ENCODE measurements around the gene PDGFRB.

The PDGFRB gene

DNA sequence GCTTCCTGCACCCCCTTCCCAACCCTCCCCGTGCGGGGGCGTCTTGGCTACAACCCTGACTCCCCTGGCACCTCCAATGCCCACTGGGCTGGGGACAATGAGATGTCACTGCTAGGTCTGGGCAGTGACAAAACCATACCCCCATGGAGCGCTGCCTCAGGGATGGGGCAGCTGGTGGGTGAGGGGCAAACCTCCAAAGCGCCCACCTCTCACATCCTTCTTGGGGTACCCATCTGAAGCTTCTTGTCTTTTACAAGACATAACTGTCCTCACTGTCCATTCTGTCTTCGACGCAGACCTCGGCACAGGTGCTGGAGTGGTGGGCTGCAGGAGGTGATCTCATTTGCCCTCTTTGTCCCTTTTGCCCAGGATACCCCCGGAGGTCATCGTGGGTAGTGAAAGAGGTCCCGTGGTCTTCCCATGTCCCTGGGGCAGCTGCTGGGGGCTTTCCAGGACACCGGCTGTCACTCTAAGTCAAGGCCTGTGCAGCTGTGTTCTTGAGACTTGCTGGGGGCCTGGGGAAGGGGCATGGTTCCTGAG is 41.5 kb downstream of the PDGFRB start:
- no peaks in the 10 kb centered on the region for H3K9me3 ChIP-seq (ENCODE audit: control insufficient read depth, insufficient read depth, low read length)
- no peaks in the 10 kb centered on the region for H3K36me3 ChIP-seq (ENCODE audit: control insufficient read depth, insufficient read depth, low read length)
- H3K9ac ChIP-seq (ENCODE audit: low read depth, low read length) = no peak overlapping the region
- H3K4me3 ChIP-seq (ENCODE audit: low read depth, low read length) = no peak overlapping the region
- H3K4me1 ChIP-seq (ENCODE audit: control insufficient read depth, insufficient read depth, low read length) = no peaks in the 10 kb centered on the region
- peaks cover 4% of the 10 kb centered on the region for H3K27me3 ChIP-seq (ENCODE audit: control insufficient read depth, insufficient read depth, low read length)

DNA sequence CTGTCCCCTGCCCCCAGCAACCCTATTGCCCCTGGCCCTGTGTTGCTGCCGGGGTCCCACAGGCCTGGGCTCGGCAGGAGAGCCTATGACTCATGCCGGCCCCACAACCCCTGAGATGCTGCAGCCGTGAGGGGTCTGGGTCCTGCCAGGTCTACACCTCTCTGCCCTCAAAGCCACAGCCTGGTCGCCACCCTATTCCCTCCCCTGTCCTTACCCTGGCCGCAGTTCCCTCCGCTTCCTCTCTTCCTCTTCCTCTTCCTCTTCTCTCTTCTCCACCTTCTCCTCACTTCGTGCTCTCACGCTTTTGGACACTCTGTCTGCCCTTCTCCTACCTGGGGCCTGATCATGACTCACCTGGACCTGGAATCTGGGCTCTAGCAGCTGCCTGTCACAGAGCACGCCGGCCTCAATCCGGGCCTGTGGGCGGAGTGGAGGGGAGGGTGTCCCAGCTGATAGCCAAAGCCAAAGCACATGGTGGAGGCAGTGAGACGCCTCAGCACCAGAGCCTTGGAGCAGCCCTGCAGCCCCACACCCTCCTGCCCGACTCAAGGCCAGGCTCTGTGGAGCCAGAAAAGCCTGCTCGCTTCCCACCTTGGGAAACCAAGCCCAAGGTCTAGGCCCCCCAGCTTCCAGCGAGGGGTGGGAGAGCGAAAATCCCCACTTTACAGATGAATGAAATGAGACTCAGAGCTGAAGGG is 42.4 kb downstream of the PDGFRB start:
- Histone ChIP-seq H3K27me3 (ENCODE audit: control insufficient read depth, insufficient read depth, low read length) (no peaks in the 10 kb centered on the region), H3K4me1 (ENCODE audit: control insufficient read depth, insufficient read depth, low read length) (no peaks in the 10 kb centered on the region), H3K36me3 (ENCODE audit: control insufficient read depth, insufficient read depth, low read length) (no peaks in the 10 kb centered on the region), H3K9me3 (ENCODE audit: control insufficient read depth, insufficient read depth, low read length) (no peaks in the 10 kb centered on the region), H3K9ac (ENCODE audit: low read depth, low read length) (no peak overlapping the region), H3K4me3 (ENCODE audit: low read depth, low read length) (no peak overlapping the region)

DNA sequence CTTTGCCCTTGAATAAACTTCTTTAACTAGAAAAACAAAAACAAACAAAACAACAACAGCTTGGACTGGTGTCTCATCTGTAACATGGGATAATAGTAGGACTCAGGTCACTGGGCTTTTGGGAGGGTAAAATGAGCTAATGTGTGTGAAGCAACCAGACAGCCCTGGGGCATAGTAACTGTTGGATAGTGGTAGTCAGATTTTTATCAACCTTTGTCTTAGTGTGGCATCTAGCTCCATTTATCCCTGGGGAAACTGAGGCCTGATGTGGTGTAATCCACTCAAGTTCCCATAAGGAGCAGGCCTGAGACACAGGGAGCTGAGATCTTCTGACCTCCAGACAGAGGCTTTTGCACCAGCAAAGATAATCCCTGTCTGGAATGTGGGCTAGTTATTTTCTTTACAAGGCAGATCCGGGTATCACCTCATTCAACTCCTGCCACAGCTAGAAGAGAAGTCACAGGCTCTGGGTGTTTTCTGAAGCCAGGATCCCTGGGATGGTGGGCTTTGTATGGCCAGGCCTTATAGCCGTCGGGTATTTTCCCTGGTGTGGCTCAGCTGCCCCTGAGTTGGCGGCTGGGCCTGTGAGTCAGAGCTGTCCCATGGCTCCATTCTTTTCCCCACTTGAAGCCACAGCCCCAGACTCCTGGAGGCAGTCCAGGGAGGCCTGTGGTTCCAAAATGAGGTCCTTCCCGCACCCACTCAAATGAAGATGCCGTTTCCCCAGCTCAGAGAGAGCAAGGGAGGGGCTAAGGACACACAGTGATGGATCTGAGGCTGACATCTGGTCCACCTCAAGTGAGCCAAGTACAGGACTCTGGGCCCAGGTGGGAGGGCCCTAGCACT is 43.2 kb downstream of the PDGFRB start:
- Histone ChIP-seq H3K9me3 (ENCODE audit: control insufficient read depth, insufficient read depth, low read length) (no peaks in the 10 kb centered on the region), H3K36me3 (ENCODE audit: control insufficient read depth, insufficient read depth, low read length) (no peaks in the 10 kb centered on the region), H3K4me3 (ENCODE audit: low read depth, low read length) (no peak overlapping the region), H3K27me3 (ENCODE audit: control insufficient read depth, insufficient read depth, low read length) (no peaks in the 10 kb centered on the region), H3K9ac (ENCODE audit: low read depth, low read length) (no peak overlapping the region), H3K4me1 (ENCODE audit: control insufficient read depth, insufficient read depth, low read length) (no peaks in the 10 kb centered on the region)

DNA sequence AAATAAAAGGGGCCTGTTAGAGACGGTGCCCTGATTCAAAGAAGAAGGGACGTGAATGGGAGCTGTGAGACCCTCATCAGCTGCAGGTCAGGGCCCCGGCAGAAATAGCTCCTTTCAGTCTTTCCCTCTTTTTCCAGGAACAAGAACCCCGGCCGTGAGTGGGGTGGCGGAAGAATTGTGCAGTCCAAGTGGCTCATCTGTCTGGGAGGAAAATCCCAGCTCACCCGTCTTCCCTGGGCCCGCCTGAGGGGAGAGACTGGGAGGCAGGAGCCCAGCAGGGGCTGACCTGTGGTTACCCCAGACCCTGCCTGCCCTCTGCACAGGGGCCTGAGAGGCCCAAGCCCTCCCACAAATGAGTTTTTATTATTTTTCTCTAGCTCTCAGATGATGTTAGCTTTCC is 44.5 kb downstream of the PDGFRB start:
- Histone ChIP-seq H3K9me3 (ENCODE audit: control insufficient read depth, insufficient read depth, low read length) (no peaks in the 10 kb centered on the region), H3K4me3 (ENCODE audit: low read depth, low read length) (no peak overlapping the region), H3K36me3 (ENCODE audit: control insufficient read depth, insufficient read depth, low read length) (no peaks in the 10 kb centered on the region), H3K9ac (ENCODE audit: low read depth, low read length) (no peak overlapping the region), H3K4me1 (ENCODE audit: control insufficient read depth, insufficient read depth, low read length) (no peaks in the 10 kb centered on the region), H3K27me3 (ENCODE audit: control insufficient read depth, insufficient read depth, low read length) (no peaks in the 10 kb centered on the region)

DNA sequence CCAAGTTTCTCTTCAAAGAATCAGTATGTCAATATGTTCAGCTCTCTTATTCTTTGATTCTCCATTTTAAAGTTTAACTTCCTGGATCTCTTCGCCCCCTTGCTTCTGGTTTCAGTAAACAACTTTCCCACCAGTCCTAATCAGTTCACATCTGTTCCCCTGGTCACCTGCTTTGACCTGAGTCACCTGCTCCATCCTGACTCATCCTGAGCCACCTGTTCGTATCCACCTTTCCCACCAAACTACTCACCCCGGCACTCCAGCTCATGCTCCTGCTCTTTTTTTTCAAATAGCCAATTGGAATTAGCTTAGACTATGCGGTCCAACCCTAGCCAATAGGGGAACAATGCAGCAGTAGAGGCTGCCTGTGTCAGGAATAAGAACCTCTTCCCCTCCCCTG is 45.7 kb downstream of the PDGFRB start:
- H3K36me3 ChIP-seq (ENCODE audit: control insufficient read depth, insufficient read depth, low read length) = no peaks in the 10 kb centered on the region
- no peaks in the 10 kb centered on the region for H3K9me3 ChIP-seq (ENCODE audit: control insufficient read depth, insufficient read depth, low read length)
- no peaks in the 10 kb centered on the region for H3K27me3 ChIP-seq (ENCODE audit: control insufficient read depth, insufficient read depth, low read length)
- H3K4me1 ChIP-seq (ENCODE audit: control insufficient read depth, insufficient read depth, low read length) = no peaks in the 10 kb centered on the region
- no peak overlapping the region for H3K4me3 ChIP-seq (ENCODE audit: low read depth, low read length)
- H3K9ac ChIP-seq (ENCODE audit: low read depth, low read length) = no peak overlapping the region

DNA sequence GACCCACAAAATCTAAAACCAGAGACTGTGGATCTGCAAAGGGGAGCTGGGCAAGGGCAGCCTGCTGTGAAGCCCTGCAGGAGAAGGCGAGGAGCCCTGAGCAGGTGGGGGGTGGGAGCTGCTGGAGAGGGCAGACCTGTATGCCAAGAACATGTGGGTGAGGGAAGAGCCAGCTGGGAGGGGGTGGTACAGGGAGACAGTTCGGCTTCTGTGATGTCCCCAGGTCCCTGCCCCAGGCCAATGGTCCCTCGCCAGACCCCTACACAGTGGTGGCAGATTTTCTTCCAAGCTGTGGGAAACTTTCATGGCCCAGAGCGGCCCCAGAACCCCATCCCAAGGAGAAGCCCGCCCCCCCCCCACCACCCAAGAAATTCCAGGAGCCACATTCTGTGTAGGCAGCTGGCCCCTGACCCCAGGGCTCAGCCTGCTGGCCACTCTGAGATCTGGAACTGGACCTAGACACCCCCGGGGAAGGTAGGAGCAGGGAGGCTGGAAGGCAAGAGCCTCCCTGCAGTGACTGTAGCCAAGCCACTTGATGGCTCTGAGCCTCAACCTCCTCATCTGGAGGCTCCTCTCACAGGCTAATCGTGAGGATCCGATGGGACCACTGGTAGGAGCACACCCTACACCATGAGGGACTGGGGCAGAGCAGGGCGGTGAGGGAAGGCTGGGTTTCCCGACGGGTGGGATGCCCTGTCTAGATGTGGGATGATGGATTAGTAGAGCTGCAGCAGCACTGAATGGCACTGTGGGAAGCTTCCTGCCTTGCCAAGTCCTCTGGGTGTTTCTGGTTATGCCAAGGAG is 46.7 kb downstream of the PDGFRB start:
- no peak overlapping the region for H3K4me3 ChIP-seq (ENCODE audit: low read depth, low read length)
- H3K27me3 ChIP-seq (ENCODE audit: control insufficient read depth, insufficient read depth, low read length) = no peaks in the 10 kb centered on the region
- H3K36me3 ChIP-seq (ENCODE audit: control insufficient read depth, insufficient read depth, low read length) = no peaks in the 10 kb centered on the region
- no peaks in the 10 kb centered on the region for H3K9me3 ChIP-seq (ENCODE audit: control insufficient read depth, insufficient read depth, low read length)
- no peak overlapping the region for H3K9ac ChIP-seq (ENCODE audit: low read depth, low read length)
- H3K4me1 ChIP-seq (ENCODE audit: control insufficient read depth, insufficient read depth, low read length) = no peaks in the 10 kb centered on the region

DNA sequence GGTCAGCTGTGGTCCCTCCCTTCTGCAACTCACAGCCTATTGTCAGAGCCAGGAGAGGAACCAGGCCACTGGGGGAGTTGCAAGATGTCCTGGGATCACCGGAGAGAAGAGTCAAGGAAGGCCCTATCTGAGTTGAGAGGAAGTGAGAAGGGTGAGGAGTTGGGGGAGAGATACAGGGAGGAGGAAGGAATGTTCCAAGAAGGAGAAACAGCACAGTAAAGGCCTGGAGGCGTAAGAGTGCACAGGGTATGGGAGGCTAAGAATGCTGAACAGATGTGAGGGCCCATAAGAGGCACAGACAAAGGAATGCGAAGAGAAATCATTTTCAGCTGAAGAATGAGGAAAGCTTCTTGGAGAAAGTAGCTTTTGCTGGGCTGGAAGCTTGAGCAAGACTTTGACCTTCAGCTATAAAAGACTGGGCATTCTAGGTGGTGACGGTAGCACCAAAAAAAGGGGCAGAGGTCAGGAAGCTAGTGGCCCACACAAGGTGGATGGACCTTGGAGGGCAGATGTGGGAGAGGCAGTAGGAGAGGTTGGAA is 47.7 kb downstream of the PDGFRB start:
- H3K36me3 ChIP-seq (ENCODE audit: control insufficient read depth, insufficient read depth, low read length) = no peaks in the 10 kb centered on the region
- no peak overlapping the region for H3K9ac ChIP-seq (ENCODE audit: low read depth, low read length)
- H3K4me3 ChIP-seq (ENCODE audit: low read depth, low read length) = no peak overlapping the region
- H3K4me1 ChIP-seq (ENCODE audit: control insufficient read depth, insufficient read depth, low read length) = no peaks in the 10 kb centered on the region
- no peaks in the 10 kb centered on the region for H3K9me3 ChIP-seq (ENCODE audit: control insufficient read depth, insufficient read depth, low read length)
- H3K27me3 ChIP-seq (ENCODE audit: control insufficient read depth, insufficient read depth, low read length) = no peaks in the 10 kb centered on the region

DNA sequence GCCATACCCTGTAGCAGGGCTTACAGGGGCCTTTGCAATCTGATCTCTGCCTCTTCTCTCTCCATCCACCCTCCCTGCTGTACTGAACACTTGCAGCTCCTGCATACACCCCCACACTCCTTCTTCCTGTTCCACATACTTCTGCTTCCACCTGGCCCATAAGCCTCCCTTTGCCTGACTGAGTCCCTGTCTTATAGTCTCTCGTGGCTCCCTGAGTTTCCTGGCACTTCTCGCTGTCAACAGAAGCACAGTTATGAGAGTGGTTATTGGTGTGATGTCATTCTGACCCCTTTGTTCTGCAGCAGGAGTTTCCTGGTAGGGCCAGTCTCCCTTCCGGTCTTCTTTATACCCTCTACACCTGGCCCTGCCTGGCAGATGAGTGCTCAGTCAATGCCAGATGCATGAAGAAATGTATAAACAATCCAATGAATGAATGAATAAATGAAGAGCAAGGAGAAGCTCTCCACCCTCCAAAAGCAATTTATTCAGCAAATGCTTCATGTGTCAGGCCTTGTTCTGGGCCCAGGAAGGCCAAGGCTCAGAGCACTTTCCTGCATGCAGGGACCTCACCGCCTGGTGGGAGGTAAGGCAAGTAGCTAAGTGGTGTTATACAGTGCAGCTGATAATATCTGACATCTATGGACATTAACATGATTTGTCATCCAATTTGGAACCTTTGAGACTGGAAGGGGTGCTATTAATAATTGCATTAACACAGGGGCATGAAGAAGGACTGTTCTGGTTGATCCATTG is 48.8 kb downstream of the PDGFRB start:
- Histone ChIP-seq H3K9ac (ENCODE audit: low read depth, low read length) (no peak overlapping the region), H3K4me3 (ENCODE audit: low read depth, low read length) (no peak overlapping the region), H3K27me3 (ENCODE audit: control insufficient read depth, insufficient read depth, low read length) (no peaks in the 10 kb centered on the region), H3K36me3 (ENCODE audit: control insufficient read depth, insufficient read depth, low read length) (no peaks in the 10 kb centered on the region), H3K4me1 (ENCODE audit: control insufficient read depth, insufficient read depth, low read length) (no peaks in the 10 kb centered on the region), H3K9me3 (ENCODE audit: control insufficient read depth, insufficient read depth, low read length) (no peaks in the 10 kb centered on the region)

DNA sequence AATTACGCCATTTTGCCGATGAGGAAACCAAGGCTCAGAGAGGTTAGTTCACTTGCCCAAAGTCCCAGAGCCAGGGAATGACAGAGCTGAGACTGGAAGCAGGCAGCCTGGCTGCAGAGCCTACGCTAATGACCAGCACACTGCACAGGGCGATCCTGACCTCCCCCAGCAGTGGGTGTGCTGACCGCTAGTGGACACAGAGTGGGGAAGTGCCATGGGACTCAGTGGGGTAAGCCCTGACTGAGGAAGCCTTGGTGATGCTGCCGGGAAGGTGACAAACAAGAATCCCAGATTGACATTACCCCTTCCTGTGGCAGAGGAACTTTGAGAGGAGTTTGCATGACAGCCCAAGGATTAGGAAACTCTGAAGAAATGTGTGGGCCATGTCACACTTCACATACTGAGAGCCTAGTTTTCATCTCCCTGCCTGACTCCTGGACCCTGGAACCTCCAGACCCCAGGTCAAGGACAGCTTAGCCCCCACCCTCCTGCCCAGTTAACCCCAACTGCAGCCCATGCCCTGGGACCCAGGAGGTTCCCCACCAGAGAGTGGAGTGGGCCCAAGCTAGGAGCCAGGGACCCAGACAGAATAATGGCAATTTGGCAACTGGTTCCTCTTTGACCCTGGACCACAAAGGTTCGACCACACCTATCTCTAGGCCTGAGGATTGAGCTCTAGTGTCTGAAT is 49.6 kb downstream of the PDGFRB start:
- Histone ChIP-seq H3K9ac (ENCODE audit: low read depth, low read length) (no peak overlapping the region), H3K9me3 (ENCODE audit: control insufficient read depth, insufficient read depth, low read length) (no peaks in the 10 kb centered on the region), H3K4me3 (ENCODE audit: low read depth, low read length) (no peak overlapping the region), H3K27me3 (ENCODE audit: control insufficient read depth, insufficient read depth, low read length) (no peaks in the 10 kb centered on the region), H3K36me3 (ENCODE audit: control insufficient read depth, insufficient read depth, low read length) (no peaks in the 10 kb centered on the region), H3K4me1 (ENCODE audit: control insufficient read depth, insufficient read depth, low read length) (no peaks in the 10 kb centered on the region)

DNA sequence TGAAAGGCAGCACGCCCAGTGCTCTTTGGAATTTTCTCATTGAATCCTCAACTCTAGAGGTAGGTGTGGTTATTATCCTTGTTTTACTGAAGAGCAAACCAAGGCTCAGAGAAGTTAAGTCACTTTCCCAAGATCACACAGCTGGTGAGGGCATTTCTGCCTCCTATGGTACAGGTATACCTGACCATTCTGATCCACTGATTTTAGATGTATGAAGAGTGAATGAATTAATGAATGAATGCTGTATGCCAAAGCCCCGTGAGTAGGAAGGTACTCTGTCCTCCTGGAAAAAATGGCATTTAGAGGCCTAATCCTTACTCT is 51.1 kb downstream of the PDGFRB start:
- Histone ChIP-seq H3K9ac (ENCODE audit: low read depth, low read length) (no peak overlapping the region), H3K4me1 (ENCODE audit: control insufficient read depth, insufficient read depth, low read length) (no peaks in the 10 kb centered on the region), H3K27me3 (ENCODE audit: control insufficient read depth, insufficient read depth, low read length) (no peaks in the 10 kb centered on the region), H3K9me3 (ENCODE audit: control insufficient read depth, insufficient read depth, low read length) (no peaks in the 10 kb centered on the region), H3K4me3 (ENCODE audit: low read depth, low read length) (no peak overlapping the region), H3K36me3 (ENCODE audit: control insufficient read depth, insufficient read depth, low read length) (no peaks in the 10 kb centered on the region)

Measured in iPS-15b (cell line).